Measurements from ENCODE around the gene GYG2. TPM values are rescaled to one million over a fixed set of nuclear protein-coding genes. Genes with fewer than 3 reads are reported as not detected.

The GYG2 gene
- total RNA-seq, 1 experiment from 2014 or later = not detected

- H3K27me3 ChIP-seq (ENCODE audit: insufficient read depth, low read length) = no peaks in the 10 kb centered on the region
- CTCF ChIA-PET = no interaction called here
- H3K4me1 ChIP-seq (ENCODE audit: control insufficient read depth in 1 of 2, insufficient read depth in 2 of 2, low read length in 2 of 2) = no peaks in the 10 kb centered on the region
- POLR2A ChIA-PET = no interaction called here
- DNase-seq (ENCODE audit: low read depth, low spot score) (no peak), ATAC-seq (no peak)
- no peaks in the 10 kb centered on the region for H3K79me2 ChIP-seq (ENCODE audit: insufficient read depth, low read length)
- H3K4me3 ChIP-seq (replicated peaks in 1 of 2; ENCODE audit: low read depth in 1 of 2, low read length in 2 of 2) = no peak overlapping the region
- no peak overlapping the region for H3K4me2 ChIP-seq (ENCODE audit: low read length)
- H3K36me3 ChIP-seq (ENCODE audit: control insufficient read depth in 1 of 2, insufficient read depth in 2 of 2, low read length in 2 of 2) = no peaks in the 10 kb centered on the region
- BruUV-seq (replicated peaks) = no TSS peak
- RAD21 ChIA-PET (ENCODE audit: low non-redundant PET in 1 of 2, low total read pairs in 2 of 2, uncharacterized antibody in 2 of 2, unreplicated experiment in 2 of 2) = no interaction called here
- no peak overlapping the region for H3K9ac ChIP-seq (ENCODE audit: low read length)
- TF ChIP-seq REST (IDR thresholded peaks at IDR 0.05; ENCODE audit: low read depth) = no peak
- no peak for TF ChIP-seq ZFX (IDR thresholded peaks at IDR 0.05)
- TF ChIP-seq MAX (IDR thresholded peaks at IDR 0.05) = no peak
- no peak for TF ChIP-seq SRF (IDR thresholded peaks at IDR 0.05; ENCODE audit: low read depth)
- no peak for TF ChIP-seq POLR2AphosphoS5 (IDR thresholded peaks at IDR 0.05; ENCODE audit: low read depth, low read length)
- no peak for TF ChIP-seq EZH2 (IDR thresholded peaks at IDR 0.05)
- no peak for TF ChIP-seq ELF1 (IDR thresholded peaks at IDR 0.05; ENCODE audit: borderline replicate concordance, low read depth)
- TF ChIP-seq SP1 (IDR thresholded peaks at IDR 0.05; ENCODE audit: low read depth) = no peak
- no peak for TF ChIP-seq YY1 (IDR thresholded peaks at IDR 0.05; ENCODE audit: extremely low read depth, insufficient replicate concordance, low read depth, low read length)
- no peak for TF ChIP-seq JUND (IDR thresholded peaks at IDR 0.05)
- no peak for TF ChIP-seq CEBPB (IDR thresholded peaks at IDR 0.05; ENCODE audit: low read depth)
- TF ChIP-seq SIN3A (IDR thresholded peaks at IDR 0.05; ENCODE audit: low read depth) = no peak
- TF ChIP-seq ZBTB33 (IDR thresholded peaks at IDR 0.05; ENCODE audit: extremely low read depth, insufficient replicate concordance, low read length) = no peak
- TF ChIP-seq CBX3 (IDR thresholded peaks at IDR 0.05; ENCODE audit: low read depth) = no peak
- TF ChIP-seq CTCF (IDR thresholded peaks at IDR 0.05 in 2 of 3, conservative IDR thresholded peaks at IDR 0.05 in 1 of 3; ENCODE audit: borderline replicate concordance in 1 of 3, insufficient read depth in 1 of 3, low read depth in 2 of 3, low read length in 2 of 3) = no peak
- no peak overlapping the region for H3K27ac ChIP-seq (ENCODE audit: low read depth, low read length)
- no peaks in the 10 kb centered on the region for H4K20me1 ChIP-seq (ENCODE audit: insufficient read depth)
- H3K9me3 ChIP-seq (ENCODE audit: control insufficient read depth in 1 of 2, insufficient read depth in 1 of 2, low read depth in 1 of 2, low read length in 2 of 2) = no peaks in the 10 kb centered on the region
- no peaks in the 10 kb centered on the region for H3K9me2 ChIP-seq (ENCODE audit: insufficient read depth)
- no peak overlapping the region for H2AFZ ChIP-seq (ENCODE audit: low read depth, low read length, poor library complexity, severe bottlenecking)
- intact Hi-C loops (cut with micrococcal nuclease) = no loop called here
Observed at GRCh38 chrX:2828959-2829411, 255 bp downstream of the GYG2 start.

Measured in HCT116 (cell line).